ENCODE results near the gene ZNF792.
"Not testable (repeated sequence)": the region's sequence is repeated elsewhere in the genome, so short reads cannot be mapped to it uniquely, and the experiment has no call there.

The ZNF792 gene

GRCh38 chr19:34998777-34999497, 34.9 kb upstream of the ZNF792 start:
- no peak for DNase-seq

GRCh38 chr19:34998224-34998623, 34.2 kb upstream of the ZNF792 start:
- DNase-seq, result not testable (repeated sequence)

- no peak for DNase-seq
These were observed 33.1 kb upstream of the ZNF792 start for GRCh38 chr19:34997071-34997617.

- DNase-seq, result no peak
These were observed 31.5 kb upstream of the ZNF792 start for GRCh38 chr19:34995551-34995950.

GRCh38 chr19:34994643-34995541, 30.9 kb upstream of the ZNF792 start:
- no peak for DNase-seq

GRCh38 chr19:34994286-34994642, 30.2 kb upstream of the ZNF792 start:
- DNase-seq, result no peak

- not testable (repeated sequence) for DNase-seq
These were observed 28.6 kb upstream of the ZNF792 start for GRCh38 chr19:34992582-34992981.

GRCh38 chr19:34991542-34992333, 27.7 kb upstream of the ZNF792 start:
- DNase-seq, result no peak

- no peak for DNase-seq
These were observed 26.7 kb upstream of the ZNF792 start for GRCh38 chr19:34990578-34991192.

- DNase-seq, result no peak
These were observed 25.3 kb upstream of the ZNF792 start for GRCh38 chr19:34989298-34989697.

- no peak for DNase-seq
These were observed 24.1 kb upstream of the ZNF792 start for GRCh38 chr19:34988119-34988518.

- DNase-seq, result no peak
These were observed 21.4 kb upstream of the ZNF792 start for GRCh38 chr19:34985249-34986022.

GRCh38 chr19:34984287-34984686, 20.3 kb upstream of the ZNF792 start:
- no peak for DNase-seq

GRCh38 chr19:34983786-34984185, 19.8 kb upstream of the ZNF792 start:
- no peak for DNase-seq

- DNase-seq, result no peak
These were observed 18.2 kb upstream of the ZNF792 start for GRCh38 chr19:34982275-34982674.

GRCh38 chr19:34979819-34980640, 16.0 kb upstream of the ZNF792 start:
- DNase-seq, result no peak

GRCh38 chr19:34976611-34977010, 12.6 kb upstream of the ZNF792 start:
- no peak for DNase-seq

GRCh38 chr19:34975056-34975455, 11.0 kb upstream of the ZNF792 start:
- DNase-seq, result no peak

GRCh38 chr19:34974646-34975045, 10.6 kb upstream of the ZNF792 start:
- no peak for DNase-seq

- DNase-seq, result no peak
These were observed 8.2 kb upstream of the ZNF792 start for GRCh38 chr19:34972163-34972705.
